Smooth muscle cell (in vitro differentiated cells): ENCODE results near the gene NTM. TPM values are rescaled to one million over a fixed set of nuclear protein-coding genes. Genes with fewer than 3 reads are reported as not detected.
A peak's percentile ranks its signal among the peaks of the same experiment; 100 is the strongest.

Experiments used
- DNase-seq: peaks from one replicate; lab custom pipeline; 2025; ENCODE audit not compliant: unreplicated experiment; lab: John Stamatoyannopoulos, UW
- H2AFZ ChIP-seq: fragments of 200-600 bp; sonication (generic); 2 replicates; pipeline ENCODE4 v1.6.0; 2016; ENCODE audit warnings: antibody characterized with exemption, low read depth, mild to moderate bottlenecking
- H3F3A ChIP-seq: fragments of 200-600 bp; sonication (generic); 2 replicates; pipeline ENCODE4 v1.6.0; 2017; ENCODE audit warnings: antibody characterized with exemption, low read depth
- H3K27ac ChIP-seq: fragments of 200-600 bp; sonication (generic); 2 replicates; pipeline ENCODE4 v1.5.1; 2016; ENCODE audit warnings: low read depth, mild to moderate bottlenecking
- H3K27me3 ChIP-seq: fragments of 200-600 bp; sonication (generic); 2 replicates; pipeline ENCODE4 v1.6.1; 2016; ENCODE audit warnings: low read depth, mild to moderate bottlenecking
- H3K36me3 ChIP-seq: fragments of 200-600 bp; sonication (generic); 2 replicates; pipeline ENCODE4 v1.5.1; 2016; ENCODE audit warnings: low read depth
- H3K4me1 ChIP-seq: fragments of 200-600 bp; sonication (generic); 2 replicates; pipeline ENCODE4 v1.5.1; 2016; ENCODE audit warnings: low read depth
- H3K4me2 ChIP-seq: fragments of 200-600 bp; sonication (generic); 2 replicates; pipeline ENCODE4 v1.6.0; 2016; ENCODE audit warnings: mild to moderate bottlenecking
- H3K4me3 ChIP-seq: fragments of 200-600 bp; sonication (generic); 2 replicates; pipeline ENCODE4 v1.5.1; 2016; ENCODE audit warnings: mild to moderate bottlenecking
- H3K79me2 ChIP-seq: fragments of 200-600 bp; sonication (generic); 2 replicates; pipeline ENCODE4 v1.6.0; 2016; ENCODE audit warnings: low read depth, mild to moderate bottlenecking
- H3K9ac ChIP-seq: fragments of 200-600 bp; sonication (generic); 2 replicates; pipeline ENCODE4 v1.6.0; 2016; ENCODE audit warnings: low read depth
- H3K9me3 ChIP-seq: fragments of 200-600 bp; sonication (generic); replicated peaks from 2 replicates; pipeline ENCODE4 v1.5.1; 2016; ENCODE audit warnings: low read depth
- H4K20me1 ChIP-seq: fragments of 200-600 bp; sonication (generic); 2 replicates; pipeline ENCODE4 v1.6.0; 2016; ENCODE audit warnings: low read depth
- WGBS: methylation state at CpG from one replicate; pipeline ENCODE4 v1.1.7; 2016; ENCODE audit warnings: low lambda C conversion rate; 5-methylcytosine and 5-hydroxymethylcytosine counted together
- polyA plus RNA-seq: library from polyadenylated mRNA; unstranded; fragments of >200 nt; fragmentation: Nextera tagmentation; extraction: Ambion mirVana; gene quantifications from 2 replicates; pipeline ENCODE4 v1.2.1, GENCODE V29; 2016
- total RNA-seq: library from RNA; depleted of rRNA; stranded (reverse); fragments of >200 nt; gene quantifications from 2 replicates; pipeline ENCODE4 v1.2.3, GENCODE V29; 2014
- TF ChIP-seq, protein P1 (sequence below): fragments of 200-600 bp; sonication (generic); IDR thresholded peaks from 2 replicates; pipeline ENCODE4 v1.5.1; 2017; ENCODE audit warnings: borderline replicate concordance, mild to moderate bottlenecking, antibody characterized with exemption; ENCODE audit not compliant: insufficient read depth, poor library complexity, severe bottlenecking

Gene NTM
- total RNA-seq (68.9 and 80.3 TPM in 2 replicates), polyA plus RNA-seq (103 and 123 TPM in 2 replicates)

DNA sequence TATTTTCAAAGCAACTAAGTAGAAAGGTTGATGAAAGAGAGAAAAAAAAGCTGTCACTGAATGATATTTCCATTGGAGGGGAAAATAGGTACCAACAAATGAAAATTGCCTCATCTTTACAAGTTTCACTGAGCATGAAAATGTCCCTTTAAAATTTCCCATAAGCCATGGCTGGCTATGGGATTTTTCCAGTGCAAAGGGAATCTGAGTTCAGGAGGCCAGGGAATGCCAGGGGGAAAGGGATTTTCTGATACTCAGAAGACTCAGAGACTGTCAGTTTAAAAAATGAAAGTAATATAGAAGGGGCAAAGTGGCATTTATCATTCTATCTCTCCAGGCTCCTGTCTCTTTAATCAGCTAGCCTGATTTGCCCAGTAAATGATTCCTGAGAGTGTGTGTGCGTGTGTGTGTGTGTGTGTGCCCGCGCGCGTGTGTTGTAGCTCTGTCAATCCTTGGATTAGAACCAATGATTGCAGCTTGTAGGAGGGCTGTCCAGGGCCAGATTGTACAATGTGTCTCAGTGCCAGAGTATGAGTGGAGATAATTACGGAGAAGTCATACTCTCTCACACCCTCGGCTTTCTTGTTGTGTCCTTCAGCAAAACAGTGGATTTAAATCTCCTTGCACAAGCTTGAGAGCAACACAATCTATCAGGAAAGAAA lies at the start of gene NTM:
NTM (plus strand) TSS at position 526 of the 662 bp plus-strand sequence.
- Histone ChIP-seq H4K20me1 (no peaks in the 10 kb centered on the region), H3K4me3 (no peak within 1 kb of the TSS), H2AFZ (no peak within 1 kb of the TSS), H3K9me3 (no peaks in the 10 kb centered on the region), H3F3A (no peaks in the 10 kb centered on the region), H3K9ac (no peak within 1 kb of the TSS), H3K4me2 (peak within 1 kb of the TSS; percentile 54), H3K4me1 (peaks cover 18% of the 10 kb centered on the region), H3K27ac (no peak within 1 kb of the TSS), H3K79me2 (no peaks in the 10 kb centered on the region), H3K36me3 (no peaks in the 10 kb centered on the region), H3K27me3 (peaks cover 40% of the 10 kb centered on the region)
- 74% methylated on average over 7 of the region's 7 CpGs for WGBS
- DNase-seq: no peak
- TF ChIP-seq, protein P1, sequence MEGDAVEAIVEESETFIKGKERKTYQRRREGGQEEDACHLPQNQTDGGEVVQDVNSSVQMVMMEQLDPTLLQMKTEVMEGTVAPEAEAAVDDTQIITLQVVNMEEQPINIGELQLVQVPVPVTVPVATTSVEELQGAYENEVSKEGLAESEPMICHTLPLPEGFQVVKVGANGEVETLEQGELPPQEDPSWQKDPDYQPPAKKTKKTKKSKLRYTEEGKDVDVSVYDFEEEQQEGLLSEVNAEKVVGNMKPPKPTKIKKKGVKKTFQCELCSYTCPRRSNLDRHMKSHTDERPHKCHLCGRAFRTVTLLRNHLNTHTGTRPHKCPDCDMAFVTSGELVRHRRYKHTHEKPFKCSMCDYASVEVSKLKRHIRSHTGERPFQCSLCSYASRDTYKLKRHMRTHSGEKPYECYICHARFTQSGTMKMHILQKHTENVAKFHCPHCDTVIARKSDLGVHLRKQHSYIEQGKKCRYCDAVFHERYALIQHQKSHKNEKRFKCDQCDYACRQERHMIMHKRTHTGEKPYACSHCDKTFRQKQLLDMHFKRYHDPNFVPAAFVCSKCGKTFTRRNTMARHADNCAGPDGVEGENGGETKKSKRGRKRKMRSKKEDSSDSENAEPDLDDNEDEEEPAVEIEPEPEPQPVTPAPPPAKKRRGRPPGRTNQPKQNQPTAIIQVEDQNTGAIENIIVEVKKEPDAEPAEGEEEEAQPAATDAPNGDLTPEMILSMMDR: no peak

DNA sequence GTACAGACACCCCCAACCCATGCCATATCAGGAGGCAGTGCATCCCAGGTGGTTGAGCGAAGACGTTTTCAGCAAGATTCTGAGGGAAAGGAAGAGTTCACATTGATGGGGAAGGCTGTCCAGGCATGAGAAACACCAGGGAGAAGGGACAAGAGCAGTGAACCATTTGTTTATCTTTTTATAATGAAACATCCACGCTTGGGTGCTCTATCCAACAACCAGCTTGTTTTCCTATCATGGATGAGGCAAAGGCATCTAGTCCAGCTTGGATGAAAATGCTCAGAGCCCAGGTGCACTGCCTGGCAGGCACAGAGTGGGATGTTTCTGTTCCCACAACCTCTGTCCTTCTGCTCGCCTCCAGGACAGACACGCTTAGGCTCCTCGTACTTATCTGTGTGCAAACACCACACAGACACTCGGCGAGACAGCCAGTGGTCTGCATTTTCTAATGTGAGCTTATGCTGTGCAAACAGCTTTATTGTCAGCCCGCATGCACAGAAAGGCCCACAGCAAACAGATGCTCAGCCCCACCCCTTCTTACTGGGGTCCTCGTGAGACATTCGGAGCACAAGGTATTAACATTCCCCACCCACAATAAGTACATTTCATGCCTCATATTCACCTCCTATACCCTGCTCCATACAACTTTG lies 45.4 kb upstream of the NTM start:
- Histone ChIP-seq H2AFZ (no peak overlapping the region), H3K4me2 (no peak overlapping the region), H3F3A (no peaks in the 10 kb centered on the region), H3K9ac (no peak overlapping the region), H3K36me3 (no peaks in the 10 kb centered on the region), H3K79me2 (no peaks in the 10 kb centered on the region), H3K27me3 (peaks cover 9% of the 10 kb centered on the region), H3K4me1 (no peaks in the 10 kb centered on the region), H3K4me3 (no peak overlapping the region), H3K27ac (no peak overlapping the region), H4K20me1 (no peaks in the 10 kb centered on the region), H3K9me3 (no peaks in the 10 kb centered on the region)
- 64% methylated on average over 11 of the region's 11 CpGs for WGBS
- TF ChIP-seq, protein P1: no peak
- DNase-seq: no peak

DNA sequence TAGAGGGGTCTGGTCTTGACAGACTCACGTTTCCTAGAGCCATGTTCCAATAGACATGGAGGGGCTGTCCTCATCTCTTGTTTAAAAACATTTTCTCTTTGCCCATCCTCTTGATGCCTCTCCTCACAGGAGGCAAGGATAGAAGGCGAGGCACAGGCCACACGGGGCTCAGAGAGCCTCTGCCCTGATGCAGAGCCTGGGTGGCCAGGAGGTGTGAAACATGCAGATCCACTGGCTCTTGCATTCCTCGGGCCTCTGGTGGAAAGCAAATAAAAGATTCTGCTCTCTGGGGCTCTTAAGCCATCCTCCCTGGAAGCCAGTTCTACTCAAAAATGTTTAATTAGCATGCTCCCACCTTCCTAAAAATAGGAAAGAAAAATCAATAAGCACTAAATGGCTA lies 43.6 kb upstream of the NTM start:
- Histone ChIP-seq H3K9ac (no peak overlapping the region), H3F3A (no peaks in the 10 kb centered on the region), H3K4me1 (no peaks in the 10 kb centered on the region), H4K20me1 (no peaks in the 10 kb centered on the region), H3K27ac (no peak overlapping the region), H3K79me2 (no peaks in the 10 kb centered on the region), H3K27me3 (peaks cover 6% of the 10 kb centered on the region), H3K9me3 (no peaks in the 10 kb centered on the region), H3K36me3 (no peaks in the 10 kb centered on the region), H3K4me3 (no peak overlapping the region), H3K4me2 (no peak overlapping the region), H2AFZ (no peak overlapping the region)
- WGBS: 67% methylated on average over 4 of the region's 4 CpGs
- DNase-seq: no peak
- TF ChIP-seq, protein P1: no peak
